Liver (tissue), 3 donors: ENCODE data around the gene EMCN.

Experiments used
- HNF4A ChIP-seq, 2 donors: conservative IDR thresholded peaks; 2 replicates each; pipeline ENCODE4 v1.6.1; 2016; ENCODE audit warnings: antibody characterized with exemption in 2 of 2, mild to moderate bottlenecking in 2 of 2
- TF ChIP-seq, protein P1 (sequence below): fragments of 150-350 bp; IDR thresholded peaks from 2 replicates; pipeline ENCODE4 v1.5.1; 2017; ENCODE audit warnings: improper control_type of control experiment, low read depth, low read length; ENCODE audit not compliant: missing input control
- TF ChIP-seq, protein P2 (sequence below): IDR thresholded peaks from 2 replicates; pipeline ENCODE4 v1.6.1; 2016; ENCODE audit warnings: antibody characterized with exemption, mild to moderate bottlenecking
- donor health status: healthy.
- donor health status: healthy.

DNA sequence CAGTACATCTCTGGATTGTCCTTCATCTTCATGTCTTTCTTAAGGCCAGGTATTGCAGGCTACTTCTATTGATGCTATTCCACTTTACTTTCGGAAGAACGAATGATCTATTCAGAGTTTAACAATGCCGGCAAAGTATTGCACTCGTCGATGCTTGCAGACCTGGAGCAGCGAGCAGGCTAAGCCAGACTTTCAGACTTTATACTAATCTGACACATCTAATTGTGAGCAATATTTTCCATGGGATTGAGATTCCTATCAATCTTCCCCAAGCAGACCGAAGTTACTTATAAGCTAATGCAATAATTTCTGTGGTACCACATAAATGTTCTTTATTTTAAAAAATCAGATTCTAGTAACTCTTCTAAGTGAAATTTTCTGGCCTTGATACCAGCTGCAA is 1.6 kb downstream of the EMCN start:
- no peak for TF ChIP-seq HNF4A (conservative IDR thresholded peaks at IDR 0.05)
- TF ChIP-seq, protein P1, sequence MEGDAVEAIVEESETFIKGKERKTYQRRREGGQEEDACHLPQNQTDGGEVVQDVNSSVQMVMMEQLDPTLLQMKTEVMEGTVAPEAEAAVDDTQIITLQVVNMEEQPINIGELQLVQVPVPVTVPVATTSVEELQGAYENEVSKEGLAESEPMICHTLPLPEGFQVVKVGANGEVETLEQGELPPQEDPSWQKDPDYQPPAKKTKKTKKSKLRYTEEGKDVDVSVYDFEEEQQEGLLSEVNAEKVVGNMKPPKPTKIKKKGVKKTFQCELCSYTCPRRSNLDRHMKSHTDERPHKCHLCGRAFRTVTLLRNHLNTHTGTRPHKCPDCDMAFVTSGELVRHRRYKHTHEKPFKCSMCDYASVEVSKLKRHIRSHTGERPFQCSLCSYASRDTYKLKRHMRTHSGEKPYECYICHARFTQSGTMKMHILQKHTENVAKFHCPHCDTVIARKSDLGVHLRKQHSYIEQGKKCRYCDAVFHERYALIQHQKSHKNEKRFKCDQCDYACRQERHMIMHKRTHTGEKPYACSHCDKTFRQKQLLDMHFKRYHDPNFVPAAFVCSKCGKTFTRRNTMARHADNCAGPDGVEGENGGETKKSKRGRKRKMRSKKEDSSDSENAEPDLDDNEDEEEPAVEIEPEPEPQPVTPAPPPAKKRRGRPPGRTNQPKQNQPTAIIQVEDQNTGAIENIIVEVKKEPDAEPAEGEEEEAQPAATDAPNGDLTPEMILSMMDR, result no peak
- TF ChIP-seq, protein P2, sequence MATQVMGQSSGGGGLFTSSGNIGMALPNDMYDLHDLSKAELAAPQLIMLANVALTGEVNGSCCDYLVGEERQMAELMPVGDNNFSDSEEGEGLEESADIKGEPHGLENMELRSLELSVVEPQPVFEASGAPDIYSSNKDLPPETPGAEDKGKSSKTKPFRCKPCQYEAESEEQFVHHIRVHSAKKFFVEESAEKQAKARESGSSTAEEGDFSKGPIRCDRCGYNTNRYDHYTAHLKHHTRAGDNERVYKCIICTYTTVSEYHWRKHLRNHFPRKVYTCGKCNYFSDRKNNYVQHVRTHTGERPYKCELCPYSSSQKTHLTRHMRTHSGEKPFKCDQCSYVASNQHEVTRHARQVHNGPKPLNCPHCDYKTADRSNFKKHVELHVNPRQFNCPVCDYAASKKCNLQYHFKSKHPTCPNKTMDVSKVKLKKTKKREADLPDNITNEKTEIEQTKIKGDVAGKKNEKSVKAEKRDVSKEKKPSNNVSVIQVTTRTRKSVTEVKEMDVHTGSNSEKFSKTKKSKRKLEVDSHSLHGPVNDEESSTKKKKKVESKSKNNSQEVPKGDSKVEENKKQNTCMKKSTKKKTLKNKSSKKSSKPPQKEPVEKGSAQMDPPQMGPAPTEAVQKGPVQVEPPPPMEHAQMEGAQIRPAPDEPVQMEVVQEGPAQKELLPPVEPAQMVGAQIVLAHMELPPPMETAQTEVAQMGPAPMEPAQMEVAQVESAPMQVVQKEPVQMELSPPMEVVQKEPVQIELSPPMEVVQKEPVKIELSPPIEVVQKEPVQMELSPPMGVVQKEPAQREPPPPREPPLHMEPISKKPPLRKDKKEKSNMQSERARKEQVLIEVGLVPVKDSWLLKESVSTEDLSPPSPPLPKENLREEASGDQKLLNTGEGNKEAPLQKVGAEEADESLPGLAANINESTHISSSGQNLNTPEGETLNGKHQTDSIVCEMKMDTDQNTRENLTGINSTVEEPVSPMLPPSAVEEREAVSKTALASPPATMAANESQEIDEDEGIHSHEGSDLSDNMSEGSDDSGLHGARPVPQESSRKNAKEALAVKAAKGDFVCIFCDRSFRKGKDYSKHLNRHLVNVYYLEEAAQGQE, result no peak
